GM12891 (cell line): ENCODE results near the gene PTPRD.

Experiments
- DNase-seq: peaks from one replicate; pipeline ENCODE4 v3.0.0; 2011; ENCODE audit warnings: low spot score; ENCODE audit not compliant: insufficient read length
- FAIRE-seq: peaks from 2 replicates; lab custom pipeline; 2011; peaks lifted over from hg19 to GRCh38; lab: Jason Lieb, UNC
- PAX5 ChIP-seq: IDR thresholded peaks from 2 replicates; pipeline ENCODE4 v1.6.1; 2011; ENCODE audit warnings: low read length, moderate library complexity, mild to moderate bottlenecking; ENCODE audit not compliant: insufficient read depth, severe bottlenecking
- POLR2A ChIP-seq: IDR thresholded peaks from 2 replicates; pipeline ENCODE4 v1.6.1; 2011; ENCODE audit warnings: low read depth, low read length, control low read depth
- POLR2AphosphoS5 ChIP-seq: IDR thresholded peaks from 2 replicates; pipeline ENCODE4 v1.6.1; 2011; ENCODE audit warnings: low read depth, low read length, control low read depth
- POU2F2 ChIP-seq: IDR thresholded peaks from 2 replicates; pipeline ENCODE4 v1.6.1; 2011; ENCODE audit warnings: low read depth, mild to moderate bottlenecking, control low read depth, low read length, moderate library complexity
- SPI1 ChIP-seq: IDR thresholded peaks from 2 replicates; pipeline ENCODE4 v1.6.1; 2011; ENCODE audit warnings: low read depth, low read length, control low read depth
- TAF1 ChIP-seq: IDR thresholded peaks from 2 replicates; pipeline ENCODE4 v1.6.1; 2011; ENCODE audit warnings: low read depth, low read length, control low read depth

The PTPRD gene

GRCh38 chr9:10232352-10232930 lies 380.4 kb downstream of the PTPRD start:
- TF ChIP-seq SPI1 (no peak), POU2F2 (no peak), PAX5 (no peak), POLR2A (no peak), POLR2AphosphoS5 (no peak), TAF1 (no peak)
- no peak for DNase-seq
- FAIRE-seq, result no peak

- FAIRE-seq (no peak), DNase-seq (no peak)
- no peak for TF ChIP-seq PAX5
- TF ChIP-seq SPI1, result no peak
- TF ChIP-seq POU2F2, result no peak
- TF ChIP-seq TAF1, result no peak
- no peak for TF ChIP-seq POLR2A
- TF ChIP-seq POLR2AphosphoS5, result no peak
Measured at GRCh38 chr9:10230512-10230911, 382.3 kb downstream of the PTPRD start.

- TF ChIP-seq POLR2AphosphoS5 (no peak), PAX5 (no peak), POU2F2 (no peak), TAF1 (no peak), POLR2A (no peak), SPI1 (no peak)
- no peak for DNase-seq
- FAIRE-seq, result no peak
Measured at GRCh38 chr9:10228082-10228481, 384.7 kb downstream of the PTPRD start.

GRCh38 chr9:10226996-10227395 lies 385.8 kb downstream of the PTPRD start:
- TF ChIP-seq SPI1 (no peak), TAF1 (no peak), PAX5 (no peak), POLR2A (no peak), POLR2AphosphoS5 (no peak)
- DNase-seq, result no peak
- FAIRE-seq, result no peak

- no peak for TF ChIP-seq POLR2AphosphoS5
- TF ChIP-seq POU2F2, result no peak
- TF ChIP-seq POLR2A, result no peak
- no peak for TF ChIP-seq SPI1
- no peak for TF ChIP-seq TAF1
- TF ChIP-seq PAX5, result no peak
- no peak for FAIRE-seq
- no peak for DNase-seq
Measured at GRCh38 chr9:10212702-10213101, 400.1 kb downstream of the PTPRD start.

- DNase-seq (no peak), FAIRE-seq (no peak)
- TF ChIP-seq POLR2AphosphoS5, result no peak
- no peak for TF ChIP-seq POLR2A
- TF ChIP-seq PAX5, result no peak
- no peak for TF ChIP-seq POU2F2
- TF ChIP-seq TAF1, result no peak
- no peak for TF ChIP-seq SPI1
Measured at GRCh38 chr9:10208691-10209069, 404.1 kb downstream of the PTPRD start.

- TF ChIP-seq SPI1 (no peak), TAF1 (no peak), POU2F2 (no peak), POLR2A (no peak), PAX5 (no peak), POLR2AphosphoS5 (no peak)
- DNase-seq (no peak), FAIRE-seq (no peak)
Measured at GRCh38 chr9:10204276-10204675, 408.5 kb downstream of the PTPRD start.

- no peak for TF ChIP-seq TAF1
- no peak for TF ChIP-seq POLR2A
- TF ChIP-seq POLR2AphosphoS5, result no peak
- no peak for TF ChIP-seq SPI1
- TF ChIP-seq POU2F2, result no peak
- TF ChIP-seq PAX5, result no peak
- no peak for FAIRE-seq
- DNase-seq, result no peak
Measured at GRCh38 chr9:10173561-10173960, 439.2 kb downstream of the PTPRD start.

GRCh38 chr9:10172476-10172875 lies 440.3 kb downstream of the PTPRD start:
- FAIRE-seq, result no peak
- no peak for DNase-seq
- TF ChIP-seq PAX5, result no peak
- no peak for TF ChIP-seq TAF1
- TF ChIP-seq POU2F2, result no peak
- TF ChIP-seq POLR2AphosphoS5, result no peak
- TF ChIP-seq SPI1, result no peak
- no peak for TF ChIP-seq POLR2A
